H9 (cell line): ENCODE data around the gene LRP2. TPM values are rescaled to one million over a fixed set of nuclear protein-coding genes. Genes with fewer than 3 reads are reported as not detected.
"Not testable (repeated sequence)": the region's sequence is repeated elsewhere in the genome, so short reads cannot be mapped to it uniquely, and the experiment has no call there.

Source experiments
- DNase-seq: peaks from one replicate; pipeline ENCODE4 v3.0.0-alpha.2; 2017
- H2AFZ ChIP-seq: one replicate; pipeline ENCODE4 v1.6.1; 2013; ENCODE audit warnings: mild to moderate bottlenecking, low read length, control low read depth, moderate library complexity
- H2AK5ac ChIP-seq: 2 replicates; pipeline ENCODE4 v1.6.1; 2013; ENCODE audit warnings: low read length, control low read depth, mixed read lengths; ENCODE audit not compliant: insufficient read length
- H2BK120ac ChIP-seq: one replicate; pipeline ENCODE4 v1.6.1; 2013; ENCODE audit warnings: low read depth, mild to moderate bottlenecking, low read length, control low read depth, inconsistent platforms; ENCODE audit not compliant: poor library complexity, severe bottlenecking
- H2BK12ac ChIP-seq: 2 replicates; pipeline ENCODE4 v1.6.1; 2013; ENCODE audit warnings: low read length, control low read depth, mixed read lengths, low read depth; ENCODE audit not compliant: insufficient read length
- H2BK15ac ChIP-seq: 2 replicates; pipeline ENCODE4 v1.6.1; 2013; ENCODE audit warnings: low read depth, low read length, control low read depth
- H2BK20ac ChIP-seq: one replicate; pipeline ENCODE4 v1.6.1; 2013; ENCODE audit warnings: low read depth, mild to moderate bottlenecking, low read length, control low read depth, inconsistent platforms; ENCODE audit not compliant: poor library complexity, severe bottlenecking
- H2BK5ac ChIP-seq: 2 replicates; pipeline ENCODE4 v1.6.1; 2013; ENCODE audit warnings: low read length, control low read depth, mixed read lengths; ENCODE audit not compliant: insufficient read length
- H3K14ac ChIP-seq: 2 replicates; pipeline ENCODE4 v1.6.1; 2013; ENCODE audit warnings: low read length, control low read depth; ENCODE audit not compliant: insufficient read depth
- H3K18ac ChIP-seq: 2 replicates; pipeline ENCODE4 v1.6.1; 2013; ENCODE audit warnings: low read depth, mild to moderate bottlenecking, mixed read lengths, low read length, control low read depth; ENCODE audit not compliant: insufficient read length
- H3K23ac ChIP-seq: 2 replicates; pipeline ENCODE4 v1.6.1; 2013; ENCODE audit warnings: low read length, control low read depth, mixed read lengths, low read depth; ENCODE audit not compliant: insufficient read length
- H3K23me2 ChIP-seq: 2 replicates; pipeline ENCODE4 v1.6.1; 2013; ENCODE audit warnings: low read depth, mild to moderate bottlenecking, mixed read lengths, low read length, control low read depth; ENCODE audit not compliant: insufficient read length, poor library complexity, severe bottlenecking
- H3K27ac ChIP-seq: 2 replicates; pipeline ENCODE4 v1.5.1; 2013; ENCODE audit warnings: low read length, control low read depth, mixed read lengths, low read depth; ENCODE audit not compliant: insufficient read length
- H3K27me3 ChIP-seq: 2 replicates; pipeline ENCODE4 v1.6.1; 2013; ENCODE audit warnings: low read length, control low read depth, inconsistent platforms; ENCODE audit not compliant: insufficient read depth
- H3K4ac ChIP-seq: 2 replicates; pipeline ENCODE4 v1.6.1; 2013; ENCODE audit warnings: low read depth, mild to moderate bottlenecking, control low read depth, inconsistent platforms, low read length, moderate library complexity
- H3K4me1 ChIP-seq: 2 replicates; pipeline ENCODE4 v1.6.1; 2013; ENCODE audit warnings: low read length, control low read depth, inconsistent platforms; ENCODE audit not compliant: insufficient read depth
- H3K4me2 ChIP-seq: 2 replicates; pipeline ENCODE4 v1.6.1; 2013; ENCODE audit warnings: low read length, control low read depth, mixed read lengths; ENCODE audit not compliant: insufficient read length, insufficient read depth
- H3K56ac ChIP-seq: 2 replicates; pipeline ENCODE4 v1.6.1; 2013; ENCODE audit warnings: low read depth, mild to moderate bottlenecking, mixed read lengths, low read length, control low read depth; ENCODE audit not compliant: insufficient read length
- H3K79me1 ChIP-seq: 2 replicates; pipeline ENCODE4 v1.6.1; 2013; ENCODE audit warnings: low read depth, mild to moderate bottlenecking, moderate library complexity, low read length, control low read depth, inconsistent platforms; ENCODE audit not compliant: insufficient read depth, poor library complexity, severe bottlenecking
- H3K79me2 ChIP-seq: 2 replicates; pipeline ENCODE4 v1.6.1; 2013; ENCODE audit warnings: low read length, control low read depth, inconsistent platforms; ENCODE audit not compliant: insufficient read depth
- H3K9ac ChIP-seq: 2 replicates; pipeline ENCODE4 v1.6.1; 2013; ENCODE audit warnings: low read length, control low read depth, mixed read lengths; ENCODE audit not compliant: insufficient read length; ENCODE audit errors: extremely low read depth
- H3K9me3 ChIP-seq: one replicate; pipeline ENCODE4 v1.6.1; 2013; ENCODE audit warnings: low read depth, low read length, inconsistent platforms; ENCODE audit not compliant: control insufficient read depth
- H3T11ph ChIP-seq: one replicate; pipeline ENCODE4 v1.6.1; 2013; ENCODE audit warnings: mild to moderate bottlenecking, low read length, control low read depth, inconsistent platforms
- H4K20me1 ChIP-seq: one replicate; pipeline ENCODE4 v1.6.1; 2013; ENCODE audit not compliant: control insufficient read depth, insufficient read length, insufficient read depth
- H4K5ac ChIP-seq: 2 replicates; pipeline ENCODE4 v1.6.1; 2013; ENCODE audit warnings: low read depth, mild to moderate bottlenecking, mixed read lengths, low read length, control low read depth; ENCODE audit not compliant: insufficient read length
- H4K8ac ChIP-seq: replicated peaks from 2 replicates; pipeline ENCODE4 v1.6.1; 2013; ENCODE audit warnings: low read length, control low read depth, mixed read lengths, low read depth; ENCODE audit not compliant: insufficient read length
- H4K91ac ChIP-seq: 2 replicates; pipeline ENCODE4 v1.6.1; 2013; ENCODE audit warnings: low read depth, mild to moderate bottlenecking, moderate library complexity, mixed read lengths, low read length, control low read depth; ENCODE audit not compliant: insufficient read length
- H3K27ac Mint-ChIP-seq, 3 experiments: 2 replicates in 2 of 3; 3 replicates in 1 of 3; pipeline ENCODE4 v1.8.0; 2020 to 2021; ENCODE audit warnings: mixed read lengths in 3 of 3, mild to moderate bottlenecking in 1 of 3, moderate library complexity in 1 of 3
- H3K27me3 Mint-ChIP-seq: 2 replicates; pipeline ENCODE4 v1.8.0; 2021; ENCODE audit warnings: low read depth, mild to moderate bottlenecking, moderate library complexity, mixed read lengths
- H3K36me3 Mint-ChIP-seq, 3 experiments: 2 replicates in 2 of 3; 3 replicates in 1 of 3; pipeline ENCODE4 v1.8.0; 2020 to 2021; ENCODE audit warnings: low read depth in 3 of 3, mixed read lengths in 3 of 3; ENCODE audit not compliant: insufficient read depth in 1 of 3
- H3K4me1 Mint-ChIP-seq, 2 experiments: 2 replicates each; pipeline ENCODE4 v1.8.0; 2020; ENCODE audit warnings: mixed read lengths in 2 of 2
- H3K4me3 Mint-ChIP-seq, 2 experiments: 2 replicates in 1 of 2; 3 replicates in 1 of 2; pipeline ENCODE4 v1.8.0; 2020 to 2021; ENCODE audit warnings: mild to moderate bottlenecking in 2 of 2, mixed read lengths in 2 of 2, moderate library complexity in 1 of 2
- H3K9me3 Mint-ChIP-seq, 2 experiments: 2 replicates in 1 of 2; 3 replicates in 1 of 2; pipeline ENCODE4 v1.8.0; 2020; ENCODE audit warnings: mild to moderate bottlenecking in 2 of 2, mixed read lengths in 2 of 2, moderate library complexity in 1 of 2
- WGBS: extraction: QIAGEN DNeasy Blood & Tissue Kit; methylation state at CpG from one replicate; pipeline ENCODE4 v1.1.7; 2013; ENCODE audit warnings: missing lambda C conversion rate, low lambda C conversion rate, mixed read lengths; ENCODE audit not compliant: insufficient read length; ENCODE audit errors: extremely low coverage; 5-methylcytosine and 5-hydroxymethylcytosine counted together
- total RNA-seq: library from RNA; stranded (reverse); gene quantifications from 2 replicates; pipeline ENCODE4 v1.2.1, GENCODE V29; 2021

LRP2 gene
- total RNA-seq, 1 experiment from 2014 or later, result 1.4 TPM

DNA sequence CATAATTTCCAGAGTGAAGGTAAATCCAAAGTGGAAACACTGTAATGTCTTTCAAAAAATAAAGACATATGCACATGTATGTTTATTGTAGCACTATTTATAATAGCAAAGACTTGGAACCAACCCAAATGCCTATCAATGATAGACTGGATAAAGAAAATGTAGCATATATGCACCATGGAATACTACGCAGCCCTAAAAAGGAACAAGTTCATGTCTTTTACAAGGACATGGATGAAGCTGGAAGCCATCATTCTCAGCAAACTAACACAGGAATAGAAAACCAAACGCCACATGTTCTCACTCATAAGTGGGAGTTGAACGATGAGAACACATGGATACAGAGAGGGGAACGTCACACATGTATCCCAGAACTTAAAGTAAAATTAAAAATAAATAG lies 57.6 kb downstream of the LRP2 start:
- H4K8ac ChIP-seq, H3T11ph ChIP-seq, H3K23me2 ChIP-seq, H2AFZ ChIP-seq, H4K20me1 ChIP-seq, H2BK12ac ChIP-seq, H3K9me3 ChIP-seq, H2BK20ac ChIP-seq, H2BK15ac ChIP-seq, H2BK120ac ChIP-seq, H3K18ac ChIP-seq, H3K27me3 ChIP-seq, H3K4me3 Mint-ChIP-seq, H3K4me2 ChIP-seq, H3K27ac ChIP-seq, H3K27ac Mint-ChIP-seq, H4K91ac ChIP-seq, H3K79me1 ChIP-seq, H3K23ac ChIP-seq, H2BK5ac ChIP-seq, H3K56ac ChIP-seq, DNase-seq, H4K5ac ChIP-seq, H3K14ac ChIP-seq, H3K9ac ChIP-seq, H3K27me3 Mint-ChIP-seq, H3K4me1 ChIP-seq, H3K36me3 Mint-ChIP-seq, H3K79me2 ChIP-seq, H3K9me3 Mint-ChIP-seq, H2AK5ac ChIP-seq, H3K4ac ChIP-seq: not testable (repeated sequence)
- WGBS, result no CpG with 5 or more reads among the region's 4 CpGs
- H3K4me1 Mint-ChIP-seq, result peaks cover 13 to 33% of the 10 kb centered on the region in 2 experiments
